ENCODE measurements around the gene BNIPL.
A peak's percentile ranks its signal among the peaks of the same experiment; 100 is the strongest.

BNIPL gene

GRCh38 chr1:151010346-151010726 lies 26.1 kb upstream of the BNIPL start:
- no peak for DNase-seq

- no peak for DNase-seq
These were observed 25.1 kb upstream of the BNIPL start for GRCh38 chr1:151011154-151011850.

DNA sequence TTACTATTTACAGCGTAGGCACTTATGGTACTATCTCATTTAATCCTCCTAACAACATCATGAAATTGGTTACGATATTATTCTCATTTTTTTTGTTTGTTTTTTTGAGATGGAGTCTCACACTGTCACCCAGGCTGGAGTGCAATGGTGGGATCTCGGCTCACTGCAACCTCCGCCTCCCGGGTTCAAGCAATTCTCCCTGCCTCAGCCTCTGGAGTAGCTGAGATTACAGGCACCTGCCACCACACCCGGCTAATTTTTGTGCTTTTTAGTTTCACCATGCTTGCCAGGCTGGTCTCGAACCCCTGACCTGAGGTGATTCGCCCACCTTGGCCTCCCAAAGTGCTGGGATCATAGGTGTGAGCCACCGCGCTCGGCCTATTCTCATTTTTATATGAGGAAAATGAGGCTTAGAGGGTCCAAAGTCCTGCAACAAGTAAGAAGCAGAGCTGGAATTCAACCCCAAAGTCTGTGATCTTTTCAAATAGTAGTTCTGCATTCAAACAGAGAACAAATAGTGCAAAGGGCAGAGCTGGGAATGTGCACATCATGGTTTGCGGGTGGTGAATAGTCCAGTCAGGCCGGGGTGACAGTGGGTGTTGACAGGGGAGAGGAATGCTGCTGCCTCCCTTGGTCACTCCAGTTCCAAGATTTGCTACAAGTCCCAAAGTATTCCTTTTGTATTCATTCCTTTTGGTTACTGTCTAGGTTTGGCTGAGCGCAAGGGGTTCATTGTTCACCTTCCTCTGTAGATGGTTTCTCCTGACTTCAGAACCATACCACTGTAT lies 23.5 kb upstream of the BNIPL start:
- no peak for DNase-seq

DNA sequence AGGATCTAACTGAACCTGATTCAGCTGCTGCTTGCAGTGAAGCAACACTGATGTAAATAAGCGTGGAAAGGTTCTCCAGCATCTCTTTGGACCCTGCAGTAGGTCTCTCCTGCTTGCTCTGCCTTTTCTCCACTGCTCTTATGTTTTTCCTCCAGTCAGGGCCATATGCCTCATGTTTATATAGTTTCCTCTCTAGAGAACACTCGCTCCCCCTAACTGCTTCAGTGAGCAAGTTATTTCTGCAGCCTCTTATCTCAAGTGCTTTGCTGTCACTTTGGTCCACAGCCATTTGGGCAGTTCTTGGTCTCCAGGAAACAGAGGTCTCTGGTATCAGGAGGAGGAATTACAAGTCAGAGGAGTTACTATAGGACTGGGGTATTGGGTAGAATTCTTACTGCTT lies 22.9 kb upstream of the BNIPL start:
- DNase-seq, result no peak

- peak; percentile 84 to 87 for DNase-seq
These were observed 11.7 kb upstream of the BNIPL start for GRCh38 chr1:151024540-151025146.

DNA sequence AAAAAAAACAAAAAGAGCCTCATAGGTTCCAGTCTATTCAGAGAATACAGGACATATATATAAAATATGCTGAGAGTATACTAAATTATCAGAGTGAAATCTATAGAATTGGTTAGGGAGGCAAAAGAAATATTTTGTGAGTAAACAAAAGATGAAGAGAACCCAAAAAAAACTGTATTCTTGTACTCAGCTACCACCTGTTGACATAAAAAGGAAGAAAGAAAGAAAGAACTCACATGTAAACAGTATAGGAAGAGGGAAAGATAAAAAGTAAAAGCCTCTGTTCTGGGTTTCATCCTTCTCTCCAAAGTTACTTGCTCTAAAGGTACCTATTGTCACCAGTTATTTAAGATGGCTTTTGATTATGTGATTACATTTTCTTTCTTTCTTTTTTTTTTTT lies 9.9 kb upstream of the BNIPL start:
- DNase-seq, result no peak

DNA sequence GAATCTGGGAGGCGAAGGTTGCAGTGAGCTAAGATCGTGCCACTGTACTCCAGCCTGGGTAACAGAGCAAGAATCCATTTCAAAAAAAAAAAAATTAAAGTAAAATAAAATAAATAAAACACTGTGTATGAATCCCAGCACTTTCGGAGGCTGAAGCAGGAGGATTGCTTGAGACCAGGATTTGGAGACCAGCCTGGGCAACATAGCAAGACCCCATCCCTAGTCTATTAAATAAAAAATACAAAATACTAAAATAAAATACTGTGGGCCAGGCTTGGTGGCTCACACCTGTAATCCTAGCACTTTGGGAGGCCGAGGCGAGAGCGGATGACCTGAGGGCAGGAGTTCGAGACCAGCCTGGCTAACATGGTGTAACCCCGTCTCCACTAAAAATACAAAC lies 4.2 kb upstream of the BNIPL start:
- no peak for DNase-seq

- no peak for DNase-seq
These were observed 1.2 kb upstream of the BNIPL start for GRCh38 chr1:151035167-151035566.

DNA sequence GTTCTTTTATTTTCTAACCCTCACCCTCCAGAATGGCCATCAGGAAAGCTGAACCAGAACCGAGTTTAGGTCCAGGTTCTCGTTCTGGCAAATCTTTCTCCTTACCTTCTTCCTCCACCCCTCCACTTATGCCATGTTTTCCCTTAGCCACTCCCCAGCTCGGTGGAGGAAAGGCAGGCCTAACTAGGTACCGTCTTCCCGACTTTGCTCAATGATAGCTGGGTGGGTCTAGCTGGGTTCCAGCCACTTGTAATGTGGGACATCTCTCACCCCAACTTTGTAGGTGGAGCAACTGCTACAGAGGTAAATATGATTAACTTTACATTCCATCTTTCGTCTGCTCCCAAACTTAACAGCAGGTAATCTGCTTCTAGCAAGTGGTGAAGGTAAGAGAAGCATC lies 646 bp downstream of the BNIPL start:
- no peak for DNase-seq

- DNase-seq, result no peak
These were observed 3.1 kb downstream of the BNIPL start for GRCh38 chr1:151039521-151039920.

DNA sequence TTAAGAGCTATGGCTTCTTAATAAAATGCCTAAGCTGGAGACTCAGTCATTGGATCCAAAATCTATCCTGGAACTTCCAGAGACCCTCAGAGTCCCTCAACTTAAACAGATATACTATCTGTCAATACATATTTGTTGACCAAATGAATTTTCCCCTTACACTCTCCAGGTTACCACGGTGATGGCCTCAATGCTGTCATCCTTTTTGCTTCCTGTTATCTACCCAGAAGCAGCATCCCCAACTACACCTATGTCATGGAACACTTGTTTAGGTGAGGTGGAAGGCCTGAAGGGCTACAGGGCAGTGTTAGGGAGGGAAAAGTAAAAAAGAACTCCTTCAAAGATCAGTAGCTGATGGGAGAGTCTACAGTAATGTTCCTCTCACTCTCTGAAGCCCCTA lies 6.8 kb downstream of the BNIPL start:
- no peak for DNase-seq

- peak; percentile 67 to 72 for DNase-seq
These were observed 11.2 kb downstream of the BNIPL start, which contains the start of gene C1orf56 for GRCh38 chr1:151047591-151047924. Gene C1orf56, plus strand, starts transcription at chr1:151047751. Its CDS starts 97 bp downstream, at chr1:151047848.

- peak; percentile 59 to 63 for DNase-seq
These were observed 11.7 kb downstream of the BNIPL start for GRCh38 chr1:151047925-151048644.

DNA sequence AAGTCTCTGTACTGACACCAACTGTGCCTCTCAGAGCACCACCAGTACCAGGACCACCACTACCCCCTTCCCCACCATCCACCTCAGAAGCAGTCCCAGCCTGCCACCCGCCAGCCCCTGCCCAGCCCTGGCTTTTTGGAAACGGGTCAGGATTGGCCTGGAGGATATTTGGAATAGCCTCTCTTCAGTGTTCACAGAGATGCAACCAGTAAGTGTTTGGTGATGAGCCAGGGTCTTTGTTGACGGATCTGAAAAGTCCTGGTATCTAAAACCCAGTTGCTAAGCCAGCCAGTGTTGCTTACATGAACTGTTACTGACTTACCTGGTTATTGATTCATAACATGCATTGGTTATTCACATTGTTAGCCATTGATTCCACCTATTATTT lies 12.3 kb downstream of the BNIPL start:
- no peak for DNase-seq

DNA sequence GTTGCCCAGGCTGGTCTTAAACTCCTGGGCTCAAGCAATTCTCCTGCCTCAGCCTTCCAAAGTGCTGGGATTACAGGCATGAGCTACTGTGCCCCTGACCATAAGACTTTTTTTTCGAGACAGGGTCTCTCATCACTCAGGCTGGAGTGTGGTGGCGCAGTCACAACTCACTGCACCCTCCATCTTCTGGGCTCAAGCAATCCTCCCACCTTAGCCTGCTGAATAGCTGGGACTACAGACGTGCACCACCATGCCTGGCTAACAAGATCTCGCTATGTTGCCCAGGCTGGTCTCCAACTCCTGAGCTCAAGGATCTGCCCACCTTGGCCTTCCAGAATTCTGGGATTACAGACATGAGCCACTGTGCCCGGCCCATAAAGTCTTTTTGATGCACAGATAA lies 13.1 kb downstream of the BNIPL start:
- no peak for DNase-seq

DNA sequence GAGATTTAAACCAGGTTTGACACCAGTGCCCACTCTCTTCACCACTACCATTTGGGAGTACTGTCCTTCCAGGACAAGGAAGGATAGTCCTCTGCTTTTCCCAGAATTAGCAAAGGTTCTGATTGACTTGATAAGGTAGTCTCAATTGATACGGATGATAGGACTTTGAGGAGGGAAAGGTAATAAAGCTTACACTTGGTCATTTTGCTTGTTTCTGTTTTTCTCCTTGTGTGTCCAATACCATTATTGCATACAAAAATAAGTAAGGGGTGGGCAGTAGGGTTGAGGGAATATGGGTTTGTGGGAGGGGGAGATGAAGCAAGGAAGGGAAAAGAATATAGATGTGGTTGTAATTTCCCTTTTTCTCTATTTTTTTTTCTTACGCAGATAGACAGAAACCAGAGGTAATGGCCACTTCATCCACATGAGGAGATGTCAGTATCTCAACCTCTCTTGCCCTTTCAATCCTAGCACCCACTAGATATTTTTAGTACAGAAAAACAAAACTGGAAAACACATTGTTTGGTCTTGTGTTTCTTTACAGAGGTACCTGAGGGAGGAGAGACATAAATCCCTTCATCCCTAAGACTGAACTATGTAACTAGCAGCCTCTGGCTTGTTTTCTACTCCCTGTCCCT lies 13.8 kb downstream of the BNIPL start:
- no peak for DNase-seq

DNA sequence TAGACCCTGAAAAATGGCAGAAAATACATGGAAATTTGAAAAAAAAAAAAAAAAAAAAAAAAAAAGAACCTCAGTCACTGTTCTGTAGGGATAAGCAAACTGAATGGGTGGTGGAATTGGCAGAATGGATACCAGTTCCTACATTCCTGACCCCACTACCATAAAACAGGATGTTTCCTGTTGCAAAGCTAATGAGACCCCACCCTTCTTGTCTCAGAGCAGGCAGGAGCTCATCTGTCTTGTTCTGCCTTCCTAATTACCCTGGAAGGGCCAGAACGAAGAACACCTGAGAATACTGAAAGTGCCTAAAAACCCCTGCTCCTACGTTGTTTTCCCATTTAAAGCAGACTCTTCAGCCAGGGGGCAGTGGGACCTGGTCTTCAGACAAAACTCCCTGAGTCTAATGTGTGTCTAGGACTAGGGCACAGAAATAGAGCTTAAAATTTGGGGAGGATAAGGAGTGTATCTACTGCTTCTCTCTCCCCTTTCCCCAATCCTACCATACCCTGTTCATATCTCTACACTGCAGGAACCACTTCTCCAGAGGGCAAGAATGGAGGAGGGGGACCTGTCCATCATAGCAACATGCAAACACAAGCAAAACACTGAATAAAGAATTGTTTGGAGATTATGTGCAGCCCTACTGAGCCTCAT lies 15.1 kb downstream of the BNIPL start:
- DNase-seq, result no peak

GRCh38 chr1:151054971-151055547 lies 18.7 kb downstream of the BNIPL start:
- no peak for DNase-seq

GRCh38 chr1:151055581-151055980 lies 19.2 kb downstream of the BNIPL start:
- no peak for DNase-seq

- DNase-seq, result no peak
These were observed 19.8 kb downstream of the BNIPL start for GRCh38 chr1:151056149-151056548.

GRCh38 chr1:151058692-151059091 lies 22.3 kb downstream of the BNIPL start:
- DNase-seq, result peak in 1 of 2 donors; percentile 22

Measured in stimulated activated CD4-positive, alpha-beta T cell treated with anti-CD3 and anti-CD28 coated beads, Interleukin-2, amount 100 ng/mL, for 24 hours (primary cell).